GM12878 (cell line): ENCODE data around the gene BNIPL. TPM values are rescaled to one million over a fixed set of nuclear protein-coding genes. Genes with fewer than 3 reads are reported as not detected.
A peak's percentile ranks its signal among the peaks of the same experiment; 100 is the strongest.

ENCODE experiments used
- ATAC-seq: fragments of 200-7000 bp; cut with Tn5 transposase; 3 replicates; pipeline ENCODE4 v1.9.1; 2020; ENCODE audit warnings: mild to moderate bottlenecking, moderate library complexity
- BruUV-seq: library from RNA; stranded (reverse); fragments of 400-500 nt; replicated peaks from 2 replicates; lab custom pipeline; 2021; lab: Mats Ljungman, UMichigan
- CTCF ChIA-PET: fragments of 300-600 bp; sonication (Branson Sonifier 250); formaldehyde crosslinking; extraction: SDS; loops from one replicate; lab custom pipeline; 2021; ENCODE audit warnings: inconsistent platforms; lab: Yijun Ruan, JAX
- POLR2A ChIA-PET: fragments of 350-600 bp; formaldehyde crosslinking; extraction: SDS; loops from one replicate; lab custom pipeline; 2021; ENCODE audit warnings: inconsistent platforms; lab: Charles Lee
- RAD21 ChIA-PET: fragments of 300-600 bp; sonication (Branson Sonifier 250); formaldehyde crosslinking; loops from one replicate; lab custom pipeline; 2023; ENCODE audit warnings: antibody characterized with exemption; ENCODE audit not compliant: unreplicated experiment; lab: Charles Lee
- SMC1A ChIA-PET: fragments of 300-600 bp; sonication (Branson Sonifier 250); formaldehyde crosslinking; loops from one replicate; lab custom pipeline; 2023; ENCODE audit not compliant: unreplicated experiment, uncharacterized antibody; lab: Charles Lee
- DNase-seq: peaks from one replicate; pipeline ENCODE4 v3.0.0-alpha.2; 2011; ENCODE audit warnings: low read depth, low spot score
- FAIRE-seq: peaks from 3 replicates; lab custom pipeline; 2011; peaks lifted over from hg19 to GRCh38; lab: Jason Lieb, UNC
- H2AFZ ChIP-seq: 2 replicates; pipeline ENCODE4 v1.6.0; 2011; ENCODE audit warnings: low read depth, low read length, control low read depth; ENCODE audit not compliant: control insufficient read depth
- H3K27ac ChIP-seq: 2 replicates; pipeline ENCODE4 v1.5.1; 2011; ENCODE audit warnings: control low read depth; ENCODE audit not compliant: control insufficient read depth, insufficient read depth
- H3K27me3 ChIP-seq, 2 experiments: replicated peaks in 1 of 2; 2 replicates each; pipeline versions ENCODE4 v1.6.0 to v1.6.1; 2011; ENCODE audit warnings: low read length in 1 of 2; ENCODE audit not compliant: control insufficient read depth in 2 of 2, insufficient read depth in 2 of 2
- H3K36me3 ChIP-seq, 2 experiments: 2 replicates each; pipeline ENCODE4 v1.5.1; 2011; ENCODE audit warnings: low read length in 1 of 2; ENCODE audit not compliant: control insufficient read depth in 2 of 2, insufficient read depth in 2 of 2
- H3K4me1 ChIP-seq: 2 replicates; pipeline ENCODE4 v1.6.1; 2011; ENCODE audit warnings: mild to moderate bottlenecking, low read length, moderate library complexity, mixed read lengths; ENCODE audit not compliant: control insufficient read depth, insufficient read depth
- H3K4me2 ChIP-seq: 2 replicates; pipeline ENCODE4 v1.6.0; 2011; ENCODE audit warnings: control low read depth; ENCODE audit not compliant: control insufficient read depth, insufficient read depth
- H3K4me3 ChIP-seq: fragments of 200-600 bp; sonication (generic); 2 replicates; pipeline ENCODE4 v1.5.1; 2016
- H3K79me2 ChIP-seq: 2 replicates; pipeline ENCODE4 v1.6.0; 2011; ENCODE audit warnings: low read length; ENCODE audit not compliant: control insufficient read depth, insufficient read depth
- H3K9ac ChIP-seq: 2 replicates; pipeline ENCODE4 v1.8.0; 2011; ENCODE audit warnings: low read length, control low read depth, mixed read lengths; ENCODE audit not compliant: control insufficient read depth, insufficient read depth
- H3K9me3 ChIP-seq: replicated peaks from 3 replicates; pipeline ENCODE4 v1.5.1; 2011; ENCODE audit warnings: mild to moderate bottlenecking, low read length; ENCODE audit not compliant: control insufficient read depth, insufficient read depth
- H4K20me1 ChIP-seq: 2 replicates; pipeline ENCODE4 v1.6.0; 2011; ENCODE audit not compliant: control insufficient read depth, insufficient read depth
- CHD2 ChIP-seq: IDR thresholded peaks from 2 replicates; pipeline ENCODE4 v1.6.1; 2011; ENCODE audit warnings: low read depth, low read length, improper control_type of control experiment, borderline replicate concordance
- HDAC6 ChIP-seq: fragments of 200-600 bp; sonication (generic); IDR thresholded peaks from one replicate; pipeline ENCODE4 v1.8.0; 2017; ENCODE audit warnings: antibody characterized with exemption; ENCODE audit not compliant: unreplicated experiment
- NR2C2 ChIP-seq: IDR thresholded peaks from 2 replicates; pipeline ENCODE4 v1.6.1; 2011; ENCODE audit warnings: borderline replicate concordance, low read depth; ENCODE audit not compliant: control insufficient read depth, insufficient read length
- POLR2AphosphoS5 ChIP-seq: IDR thresholded peaks from 2 replicates; pipeline ENCODE4 v1.6.1; 2011; ENCODE audit warnings: mild to moderate bottlenecking, low read length, inconsistent platforms
- SIX5 ChIP-seq: IDR thresholded peaks from 2 replicates; pipeline ENCODE4 v1.6.1; 2011; ENCODE audit warnings: mild to moderate bottlenecking, low read depth, low read length, moderate library complexity; ENCODE audit not compliant: severe bottlenecking
- SPI1 ChIP-seq: IDR thresholded peaks from 2 replicates; pipeline ENCODE4 v1.6.1; 2011; ENCODE audit warnings: low read depth, mild to moderate bottlenecking, low read length, moderate library complexity, borderline replicate concordance; ENCODE audit not compliant: insufficient read depth
- TAF1 ChIP-seq: IDR thresholded peaks from 2 replicates; pipeline ENCODE4 v1.6.1; 2011; ENCODE audit warnings: mild to moderate bottlenecking, low read depth, low read length, borderline replicate concordance
- WGBS: methylation state at CpG from one replicate; pipeline ENCODE4 v1.1.6; 2016; ENCODE audit warnings: low lambda C conversion rate; ENCODE audit not compliant: insufficient replicate concordance, insufficient coverage; ENCODE audit errors: missing lambda C conversion rate; 5-methylcytosine and 5-hydroxymethylcytosine counted together
- in situ Hi-C: fragments of 300-500 bp; cut with MboI; formaldehyde crosslinking; loops from 9 replicates; pipeline ENCODE4 v1.14.3; 2018; ENCODE audit warnings: mixed read lengths
- intact Hi-C: fragments of 100-400 bp; cut with micrococcal nuclease; formaldehyde crosslinking; loops from one replicate; pipeline ENCODE4 v1.14.2; 2022; ENCODE audit not compliant: unreplicated experiment
- polyA plus RNA-seq, 11 experiments: library from polyadenylated mRNA; depleted of rRNA in 4 of 11; unstranded in 6 of 11; stranded (reverse) in 5 of 11; fragments of >200 nt; fragmentation: Nextera tagmentation in 4 of 11; fragmentation: Illumina TruSeq in 1 of 11; extraction: Ambion mirVana in 4 of 11; extraction: Trizol in 1 of 11; gene quantifications; 1 replicate in 1 of 11; 2 replicates in 10 of 11; pipeline versions ENCODE4 v1.2.1 to v1.2.3, GENCODE V29; 2011 to 2016; ENCODE audit warnings: inconsistent platforms in 2 of 11, missing spikeins in 2 of 11, low read depth in 1 of 11
- total RNA-seq, 4 experiments: library from RNA; depleted of rRNA in 3 of 4; stranded (reverse); fragments of >200 nt in 3 of 4; fragmentation: Illumina TruSeq in 1 of 4; extraction: Trizol in 1 of 4; gene quantifications; 2 replicates each; pipeline versions ENCODE4 v1.2.1 to v1.2.3, GENCODE V29; 2013 to 2021
- TF ChIP-seq, protein P1 (sequence below): fragments of 450-650 bp; IDR thresholded peaks from 2 replicates; pipeline ENCODE4 v1.6.1; 2016; ENCODE audit warnings: mild to moderate bottlenecking
- TF ChIP-seq, protein P2 (sequence below): fragments of 450-650 bp; formaldehyde crosslinking; IDR thresholded peaks from 2 replicates; pipeline ENCODE4 v1.5.0; 2022; ENCODE audit warnings: mild to moderate bottlenecking, missing genetic modification characterization

BNIPL gene
- total and polyA plus RNA-seq, 10 of the 15 experiments (the other 5 are each of a cell fraction or from before 2014, with no cell fraction given), result 0.05 to 1.1 (median 0.17) TPM

DNA sequence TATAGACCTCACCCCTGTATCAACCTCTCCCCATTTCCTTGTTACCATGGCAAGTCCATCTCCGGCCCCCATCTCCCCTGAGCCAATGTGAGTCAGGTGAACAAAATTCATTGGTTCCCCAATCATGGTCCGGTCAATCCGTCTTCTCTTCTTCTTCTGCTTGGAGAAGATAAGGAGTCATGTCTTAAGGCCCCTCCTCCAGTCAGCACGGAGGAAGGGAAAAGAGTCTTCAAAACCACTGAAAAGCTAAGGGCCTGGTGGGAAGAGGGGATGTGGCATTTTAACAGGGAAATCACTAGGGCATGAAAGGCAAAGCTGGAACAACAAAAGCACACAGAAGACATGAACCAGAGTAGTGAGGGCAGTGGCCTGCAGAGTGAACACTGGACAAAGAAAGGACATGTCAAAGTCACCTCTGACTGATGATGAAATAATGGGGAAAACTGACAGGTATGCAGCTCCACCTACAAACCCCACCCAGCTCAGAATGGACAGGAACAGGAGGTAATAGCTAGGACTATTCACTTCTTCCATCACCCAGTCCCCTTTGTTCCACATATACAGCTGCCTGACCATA, 18.7 kb downstream of the BNIPL start:
- RAD21 ChIA-PET, result interaction anchor here (0.8 kb wide), 1 partner anchor 60 kb away, joined by 3 read pairs; no protein-coding TSS in a partner anchor
- no peak for TF ChIP-seq TAF1
- TF ChIP-seq, protein P1, sequence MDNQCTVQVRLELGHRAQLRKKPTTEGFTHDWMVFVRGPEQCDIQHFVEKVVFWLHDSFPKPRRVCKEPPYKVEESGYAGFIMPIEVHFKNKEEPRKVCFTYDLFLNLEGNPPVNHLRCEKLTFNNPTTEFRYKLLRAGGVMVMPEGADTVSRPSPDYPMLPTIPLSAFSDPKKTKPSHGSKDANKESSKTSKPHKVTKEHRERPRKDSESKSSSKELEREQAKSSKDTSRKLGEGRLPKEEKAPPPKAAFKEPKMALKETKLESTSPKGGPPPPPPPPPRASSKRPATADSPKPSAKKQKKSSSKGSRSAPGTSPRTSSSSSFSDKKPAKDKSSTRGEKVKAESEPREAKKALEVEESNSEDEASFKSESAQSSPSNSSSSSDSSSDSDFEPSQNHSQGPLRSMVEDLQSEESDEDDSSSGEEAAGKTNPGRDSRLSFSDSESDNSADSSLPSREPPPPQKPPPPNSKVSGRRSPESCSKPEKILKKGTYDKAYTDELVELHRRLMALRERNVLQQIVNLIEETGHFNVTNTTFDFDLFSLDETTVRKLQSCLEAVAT, result no peak
- TF ChIP-seq SIX5, result no peak
- no peak for TF ChIP-seq HDAC6
- TF ChIP-seq CHD2, result no peak
- TF ChIP-seq POLR2AphosphoS5, result 0 out of 2 replicates have a peak, but pooled peaks have one; percentile 17
- TF ChIP-seq, protein P2, sequence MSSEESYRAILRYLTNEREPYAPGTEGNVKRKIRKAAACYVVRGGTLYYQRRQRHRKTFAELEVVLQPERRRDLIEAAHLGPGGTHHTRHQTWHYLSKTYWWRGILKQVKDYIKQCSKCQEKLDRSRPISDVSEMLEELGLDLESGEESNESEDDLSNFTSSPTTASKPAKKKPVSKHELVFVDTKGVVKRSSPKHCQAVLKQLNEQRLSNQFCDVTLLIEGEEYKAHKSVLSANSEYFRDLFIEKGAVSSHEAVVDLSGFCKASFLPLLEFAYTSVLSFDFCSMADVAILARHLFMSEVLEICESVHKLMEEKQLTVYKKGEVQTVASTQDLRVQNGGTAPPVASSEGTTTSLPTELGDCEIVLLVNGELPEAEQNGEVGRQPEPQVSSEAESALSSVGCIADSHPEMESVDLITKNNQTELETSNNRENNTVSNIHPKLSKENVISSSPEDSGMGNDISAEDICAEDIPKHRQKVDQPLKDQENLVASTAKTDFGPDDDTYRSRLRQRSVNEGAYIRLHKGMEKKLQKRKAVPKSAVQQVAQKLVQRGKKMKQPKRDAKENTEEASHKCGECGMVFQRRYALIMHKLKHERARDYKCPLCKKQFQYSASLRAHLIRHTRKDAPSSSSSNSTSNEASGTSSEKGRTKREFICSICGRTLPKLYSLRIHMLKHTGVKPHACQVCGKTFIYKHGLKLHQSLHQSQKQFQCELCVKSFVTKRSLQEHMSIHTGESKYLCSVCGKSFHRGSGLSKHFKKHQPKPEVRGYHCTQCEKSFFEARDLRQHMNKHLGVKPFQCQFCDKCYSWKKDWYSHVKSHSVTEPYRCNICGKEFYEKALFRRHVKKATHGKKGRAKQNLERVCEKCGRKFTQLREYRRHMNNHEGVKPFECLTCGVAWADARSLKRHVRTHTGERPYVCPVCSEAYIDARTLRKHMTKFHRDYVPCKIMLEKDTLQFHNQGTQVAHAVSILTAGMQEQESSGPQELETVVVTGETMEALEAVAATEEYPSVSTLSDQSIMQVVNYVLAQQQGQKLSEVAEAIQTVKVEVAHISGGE (CRISPR knock-in tag), result 0 out of 2 replicates have a peak, but pooled peaks have one; percentile 11
- no peak for TF ChIP-seq NR2C2
- TF ChIP-seq SPI1, result no peak
- DNase-seq (no peak), ATAC-seq (no peak), FAIRE-seq (no peak)
- Histone ChIP-seq H3K4me2 (peak overlapping the region; percentile 74; the same call in 1 of the 2 replicates), H3K27ac (peak overlapping the region; percentile 97; the same call in 1 of the 2 replicates), H3K9me3 (no peaks in the 10 kb centered on the region), H2AFZ (no peak overlapping the region), H4K20me1 (peaks cover 3% of the 10 kb centered on the region; the same call in 1 of the 2 replicates), H3K79me2 (peaks cover 51% of the 10 kb centered on the region), H3K36me3 (peaks cover 14 to 44% of the 10 kb centered on the region in 2 experiments), H3K4me3 (no peak overlapping the region), H3K27me3 (no peaks in the 10 kb centered on the region), H3K9ac (peak overlapping the region; percentile 28; the same call in 1 of the 2 replicates), H3K4me1 (peaks cover 24% of the 10 kb centered on the region)
- POLR2A ChIA-PET, result interaction anchor here (0.6 to 1.2 kb wide), 2 partner anchors 11 to 462 kb away, joined by 4 read pairs; no protein-coding TSS in a partner anchor
- no TSS peak for BruUV-seq
- CTCF ChIA-PET, result interaction anchor here (0.9 to 4.1 kb wide), 5 partner anchors 10 to 102 kb away, joined by 3 to 12 read pairs (median 4); partner anchors contain the start of gene TNFAIP8L2
- intact Hi-C loops (no loop called here), in situ Hi-C loops (no loop called here)
- 84% methylated on average over 4 of the region's 4 CpGs for WGBS
- SMC1A ChIA-PET, result interaction anchor here (1.2 to 1.4 kb wide), 2 partner anchors 13 to 45 kb away, joined by 4 read pairs; no protein-coding TSS in a partner anchor
